Parathyroid adenoma (tissue), 2 donors: Measurements from ENCODE around the gene PTGES2.

ENCODE experiments used
- H2AFZ ChIP-seq: fragments of 300-600 bp; sonication (generic); one replicate; pipeline ENCODE4 v1.7.0; 2017; ENCODE audit warnings: antibody characterized with exemption, mild to moderate bottlenecking
- H3K27ac ChIP-seq: fragments of 300-600 bp; sonication (generic); one replicate; pipeline ENCODE4 v1.7.0; 2017
- H3K27me3 ChIP-seq: fragments of 300-600 bp; sonication (generic); one replicate; pipeline ENCODE4 v1.7.0; 2017; ENCODE audit warnings: low read length; ENCODE audit not compliant: control insufficient read depth, insufficient read depth
- H3K36me3 ChIP-seq: fragments of 300-600 bp; sonication (generic); one replicate; pipeline ENCODE4 v1.7.0; 2017; ENCODE audit warnings: low read length; ENCODE audit not compliant: control insufficient read depth, insufficient read depth
- H3K4me1 ChIP-seq: fragments of 300-600 bp; sonication (generic); one replicate; pipeline ENCODE4 v1.7.0; 2017; ENCODE audit warnings: control low read depth
- H3K4me2 ChIP-seq: fragments of 300-600 bp; sonication (generic); one replicate; pipeline ENCODE4 v1.7.0; 2017; ENCODE audit warnings: low read length
- H3K4me3 ChIP-seq: fragments of 300-600 bp; sonication (generic); one replicate; pipeline ENCODE4 v1.7.0; 2017; ENCODE audit warnings: low read depth, low read length
- H3K79me2 ChIP-seq: fragments of 300-600 bp; sonication (generic); one replicate; pipeline ENCODE4 v1.7.0; 2017; ENCODE audit warnings: control low read depth
- H3K9ac ChIP-seq: fragments of 300-600 bp; sonication (generic); one replicate; pipeline ENCODE4 v1.7.0; 2017; ENCODE audit warnings: mild to moderate bottlenecking
- H3K9me3 ChIP-seq: fragments of 300-600 bp; sonication (generic); one replicate; pipeline ENCODE4 v1.7.0; 2017; ENCODE audit warnings: low read length; ENCODE audit not compliant: control insufficient read depth
- CTCF ChIP-seq: fragments of 300-600 bp; sonication (generic); IDR thresholded peaks from one replicate; pipeline ENCODE4 v1.7.0; 2017; ENCODE audit warnings: antibody characterized with exemption, mild to moderate bottlenecking
- donor health status: primary hyperparathyroidism.

The PTGES2 gene

GRCh38 chr9:128163523-128164306 is 36.2 kb upstream of the PTGES2 start:
- Histone ChIP-seq H3K27ac (no peak overlapping the region), H3K36me3 (no peaks in the 10 kb centered on the region), H3K79me2 (no peaks in the 10 kb centered on the region), H3K4me2 (no peak overlapping the region), H3K4me1 (no peaks in the 10 kb centered on the region), H3K9ac (no peak overlapping the region), H2AFZ (no peak overlapping the region), H3K9me3 (no peaks in the 10 kb centered on the region), H3K27me3 (no peaks in the 10 kb centered on the region), H3K4me3 (no peak overlapping the region)
- no peak for TF ChIP-seq CTCF

DNA sequence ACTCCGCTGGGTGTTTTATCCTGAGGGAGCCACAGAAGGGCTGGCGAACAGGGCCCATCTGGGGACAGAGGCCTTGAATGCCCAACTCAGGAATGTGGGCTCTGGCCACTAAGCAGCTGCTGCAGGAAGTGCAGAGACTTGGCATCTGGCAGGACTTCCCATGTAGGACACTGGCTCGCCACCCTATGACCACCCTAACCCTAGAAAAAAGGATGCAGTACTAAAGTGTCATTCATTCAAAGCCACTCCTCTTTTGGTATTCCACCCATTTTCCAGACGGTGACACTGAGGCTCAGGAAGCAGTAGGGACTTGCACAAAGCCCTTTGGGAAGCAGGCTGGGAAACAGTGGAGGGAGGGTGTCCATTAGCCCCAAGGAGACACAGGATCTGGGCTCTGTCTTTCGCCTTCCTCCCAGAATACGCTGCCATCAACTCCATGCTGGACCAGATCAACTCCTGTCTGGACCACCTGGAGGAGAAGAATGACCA is 35.5 kb upstream of the PTGES2 start:
- Histone ChIP-seq H3K36me3 (no peaks in the 10 kb centered on the region), H3K9ac (no peak overlapping the region), H3K4me1 (no peaks in the 10 kb centered on the region), H2AFZ (no peak overlapping the region), H3K4me2 (no peak overlapping the region), H3K4me3 (no peak overlapping the region), H3K27me3 (no peaks in the 10 kb centered on the region), H3K79me2 (no peaks in the 10 kb centered on the region), H3K27ac (no peak overlapping the region), H3K9me3 (no peaks in the 10 kb centered on the region)
- no peak for TF ChIP-seq CTCF

DNA sequence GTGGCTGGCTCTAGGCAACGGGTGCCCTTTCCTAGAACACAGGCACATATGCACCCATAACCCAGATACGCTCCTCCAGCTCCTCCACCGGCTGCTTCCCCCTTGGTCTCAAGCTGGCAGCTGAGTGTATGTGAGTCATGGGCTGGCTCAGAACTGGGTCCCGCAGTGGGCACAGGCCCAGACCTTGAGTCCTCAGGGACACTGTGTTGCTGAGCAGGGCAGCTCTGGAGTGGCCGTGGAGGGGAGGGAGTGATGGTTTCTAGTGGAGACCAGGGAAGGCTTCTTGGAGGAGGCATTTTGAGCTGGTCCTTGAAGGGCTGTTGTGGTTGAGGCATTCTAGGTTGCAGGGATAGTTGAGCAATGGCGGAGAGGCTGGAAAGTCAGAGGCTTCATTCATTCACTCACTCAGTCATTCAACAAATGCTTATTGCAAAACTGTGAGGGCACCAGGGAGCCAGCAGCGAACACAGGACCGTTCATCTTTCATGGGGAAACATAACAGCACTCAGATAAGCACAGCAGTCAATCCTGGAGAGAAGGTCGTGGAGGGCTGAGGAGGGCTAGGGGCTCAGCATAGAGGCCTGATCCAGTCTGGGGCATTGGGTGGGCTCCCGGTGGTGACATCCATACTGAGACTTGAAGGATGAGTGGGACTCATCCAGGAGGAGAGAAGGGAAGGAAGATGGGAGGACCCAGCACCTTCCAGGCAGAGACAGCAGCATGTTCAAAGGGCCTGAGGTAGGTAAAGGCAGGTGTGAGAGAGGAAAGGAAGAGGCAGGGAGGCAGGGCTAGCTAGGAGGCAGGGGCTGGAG is 34.9 kb upstream of the PTGES2 start:
- Histone ChIP-seq H3K9me3 (no peaks in the 10 kb centered on the region), H3K36me3 (no peaks in the 10 kb centered on the region), H3K27me3 (no peaks in the 10 kb centered on the region), H3K4me2 (no peak overlapping the region), H3K4me3 (no peak overlapping the region), H2AFZ (no peak overlapping the region), H3K4me1 (no peaks in the 10 kb centered on the region), H3K9ac (no peak overlapping the region), H3K27ac (no peak overlapping the region), H3K79me2 (no peaks in the 10 kb centered on the region)
- TF ChIP-seq CTCF = no peak

DNA sequence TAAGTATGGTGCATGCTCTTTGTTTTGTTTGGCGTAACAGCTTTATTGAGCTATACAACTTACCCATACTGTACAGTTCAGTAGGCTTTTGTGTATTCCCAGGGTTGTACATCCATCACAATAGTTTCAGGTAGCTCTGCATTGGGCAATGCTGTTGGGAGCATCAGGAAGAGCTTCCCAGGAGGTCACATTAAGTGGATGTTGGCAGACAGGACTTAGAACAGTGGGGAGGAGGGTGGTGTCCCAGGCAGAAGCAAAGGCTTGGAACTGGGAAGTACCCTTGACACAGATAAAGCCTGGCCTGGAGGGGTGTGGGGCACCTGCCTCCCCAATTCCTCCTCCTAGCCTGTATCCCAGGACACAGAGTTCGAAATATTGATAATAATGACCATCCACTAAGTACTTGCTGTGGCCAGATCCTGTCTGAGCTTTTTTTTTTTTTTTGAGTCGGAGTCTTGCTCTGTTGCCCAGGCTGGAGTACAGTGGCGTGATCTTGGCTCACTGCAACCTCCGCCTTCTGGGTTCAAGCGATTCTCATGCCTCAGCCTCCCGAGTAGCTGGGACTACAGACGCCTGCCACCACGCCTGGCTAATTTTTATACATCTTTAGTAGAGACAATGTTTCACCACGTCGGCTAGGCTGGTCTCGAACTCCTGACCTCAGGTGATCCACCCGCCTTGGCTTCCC is 33.8 kb upstream of the PTGES2 start:
- H3K9ac ChIP-seq = no peak overlapping the region
- no peak overlapping the region for H3K27ac ChIP-seq
- H3K36me3 ChIP-seq = no peaks in the 10 kb centered on the region
- H3K79me2 ChIP-seq = no peaks in the 10 kb centered on the region
- H2AFZ ChIP-seq = no peak overlapping the region
- H3K27me3 ChIP-seq = no peaks in the 10 kb centered on the region
- H3K4me2 ChIP-seq = no peak overlapping the region
- H3K4me1 ChIP-seq = no peaks in the 10 kb centered on the region
- no peak for TF ChIP-seq CTCF
- H3K4me3 ChIP-seq = no peak overlapping the region
- no peaks in the 10 kb centered on the region for H3K9me3 ChIP-seq
